ENCODE data around the gene TARBP1. TPM values are rescaled to one million over a fixed set of nuclear protein-coding genes. Genes with fewer than 3 reads are reported as not detected.
"Not testable (repeated sequence)": the region's sequence is repeated elsewhere in the genome, so short reads cannot be mapped to it uniquely, and the experiment has no call there.

Gene TARBP1
- total RNA-seq, 4 donors from 2014 or later: 13.8 to 23.0 (median 16.3) TPM

DNA sequence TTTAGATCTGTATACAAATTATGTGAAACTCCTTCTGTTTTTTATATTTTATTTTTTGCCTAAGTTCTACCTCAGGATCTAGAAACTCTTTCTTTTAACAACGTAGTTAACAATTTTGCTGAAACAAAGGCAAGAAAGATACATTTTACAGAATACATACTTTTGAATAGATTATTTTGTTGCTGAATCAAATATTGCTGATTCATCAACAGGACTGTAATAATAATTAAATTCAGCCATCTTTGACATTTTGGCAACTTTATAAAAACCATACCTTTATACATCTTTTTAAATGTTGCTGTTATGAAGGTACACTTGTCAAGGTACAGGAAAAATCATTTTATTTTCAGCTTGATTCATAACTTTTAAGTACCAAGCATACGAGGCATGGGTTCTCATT is 116.4 kb downstream of the TARBP1 start:
- intact Hi-C loops (cut with DNase I; ENCODE audit: low total_unique reads): no loop called here
- WGBS, 2 donors: 83 to 92% methylated on average over 2 of the region's 2 CpGs
- no peak for DNase-seq (ENCODE audit: low spot score in 2 of 2)
- no peak for TF ChIP-seq POLR2A (IDR thresholded peaks at IDR 0.05)
- TF ChIP-seq, protein P1, sequence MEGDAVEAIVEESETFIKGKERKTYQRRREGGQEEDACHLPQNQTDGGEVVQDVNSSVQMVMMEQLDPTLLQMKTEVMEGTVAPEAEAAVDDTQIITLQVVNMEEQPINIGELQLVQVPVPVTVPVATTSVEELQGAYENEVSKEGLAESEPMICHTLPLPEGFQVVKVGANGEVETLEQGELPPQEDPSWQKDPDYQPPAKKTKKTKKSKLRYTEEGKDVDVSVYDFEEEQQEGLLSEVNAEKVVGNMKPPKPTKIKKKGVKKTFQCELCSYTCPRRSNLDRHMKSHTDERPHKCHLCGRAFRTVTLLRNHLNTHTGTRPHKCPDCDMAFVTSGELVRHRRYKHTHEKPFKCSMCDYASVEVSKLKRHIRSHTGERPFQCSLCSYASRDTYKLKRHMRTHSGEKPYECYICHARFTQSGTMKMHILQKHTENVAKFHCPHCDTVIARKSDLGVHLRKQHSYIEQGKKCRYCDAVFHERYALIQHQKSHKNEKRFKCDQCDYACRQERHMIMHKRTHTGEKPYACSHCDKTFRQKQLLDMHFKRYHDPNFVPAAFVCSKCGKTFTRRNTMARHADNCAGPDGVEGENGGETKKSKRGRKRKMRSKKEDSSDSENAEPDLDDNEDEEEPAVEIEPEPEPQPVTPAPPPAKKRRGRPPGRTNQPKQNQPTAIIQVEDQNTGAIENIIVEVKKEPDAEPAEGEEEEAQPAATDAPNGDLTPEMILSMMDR (IDR thresholded peaks at IDR 0.05): no peak
- no peak overlapping the region for H3K4me3 ChIP-seq (ENCODE audit: low read depth, poor library complexity, severe bottlenecking)

DNA sequence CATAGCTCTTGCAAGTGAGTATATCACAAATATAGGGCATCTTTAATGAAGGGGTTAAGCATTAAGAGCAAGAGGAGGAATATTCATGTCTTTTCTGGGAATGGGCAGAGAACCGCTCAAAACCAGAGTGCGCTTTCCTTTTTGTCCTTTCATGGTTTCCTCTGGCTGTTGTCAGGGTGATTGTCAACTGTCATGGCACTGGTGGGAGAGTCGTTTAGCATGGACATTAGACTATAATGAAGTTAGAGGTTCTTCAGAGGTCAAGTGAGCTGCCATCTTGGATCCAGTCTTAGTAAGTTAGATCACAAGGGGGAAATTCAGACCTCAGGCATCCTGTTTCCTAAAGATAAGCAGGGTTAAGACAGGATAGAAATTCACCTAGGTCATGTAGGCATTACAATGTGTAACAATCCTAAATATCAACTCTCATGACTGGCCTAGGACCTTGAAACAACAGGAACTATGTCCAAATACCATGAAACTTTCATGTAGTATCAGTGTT is 117.8 kb downstream of the TARBP1 start:
- WGBS, 2 donors: 79 to 85% methylated on average over 3 of the region's 3 CpGs
- TF ChIP-seq POLR2A (IDR thresholded peaks at IDR 0.05): no peak
- TF ChIP-seq, protein P1 (IDR thresholded peaks at IDR 0.05): no peak
- H3K4me3 ChIP-seq (ENCODE audit: low read depth, poor library complexity, severe bottlenecking): no peak overlapping the region
- no peak for DNase-seq (ENCODE audit: low spot score in 2 of 2)
- intact Hi-C loops (cut with DNase I; ENCODE audit: low total_unique reads): no loop called here

DNA sequence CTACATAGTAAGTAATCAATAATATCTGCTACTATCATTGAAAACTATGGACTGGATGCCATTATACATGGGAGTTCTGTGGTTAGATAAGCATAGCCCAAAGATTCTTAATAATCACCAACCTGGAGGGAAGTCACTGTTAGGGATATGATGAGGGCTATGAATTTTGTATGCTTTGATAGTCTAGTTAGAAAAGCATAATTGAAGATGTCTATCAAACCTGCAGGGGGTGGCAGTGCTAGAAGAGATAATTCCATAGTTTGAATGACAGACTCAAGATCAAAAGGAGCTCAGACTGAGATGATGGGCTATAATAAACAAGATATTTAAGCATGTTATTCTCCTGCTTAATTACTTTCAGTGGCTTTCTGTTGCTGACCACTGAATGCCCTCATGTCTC is 121.1 kb downstream of the TARBP1 start:
- TF ChIP-seq, protein P1 (IDR thresholded peaks at IDR 0.05): no peak
- TF ChIP-seq POLR2A (IDR thresholded peaks at IDR 0.05): no peak
- no peak for DNase-seq (ENCODE audit: low spot score in 2 of 2)
- intact Hi-C loops (cut with DNase I; ENCODE audit: low total_unique reads): no loop called here
- H3K4me3 ChIP-seq (ENCODE audit: low read depth, poor library complexity, severe bottlenecking): no peak overlapping the region

DNA sequence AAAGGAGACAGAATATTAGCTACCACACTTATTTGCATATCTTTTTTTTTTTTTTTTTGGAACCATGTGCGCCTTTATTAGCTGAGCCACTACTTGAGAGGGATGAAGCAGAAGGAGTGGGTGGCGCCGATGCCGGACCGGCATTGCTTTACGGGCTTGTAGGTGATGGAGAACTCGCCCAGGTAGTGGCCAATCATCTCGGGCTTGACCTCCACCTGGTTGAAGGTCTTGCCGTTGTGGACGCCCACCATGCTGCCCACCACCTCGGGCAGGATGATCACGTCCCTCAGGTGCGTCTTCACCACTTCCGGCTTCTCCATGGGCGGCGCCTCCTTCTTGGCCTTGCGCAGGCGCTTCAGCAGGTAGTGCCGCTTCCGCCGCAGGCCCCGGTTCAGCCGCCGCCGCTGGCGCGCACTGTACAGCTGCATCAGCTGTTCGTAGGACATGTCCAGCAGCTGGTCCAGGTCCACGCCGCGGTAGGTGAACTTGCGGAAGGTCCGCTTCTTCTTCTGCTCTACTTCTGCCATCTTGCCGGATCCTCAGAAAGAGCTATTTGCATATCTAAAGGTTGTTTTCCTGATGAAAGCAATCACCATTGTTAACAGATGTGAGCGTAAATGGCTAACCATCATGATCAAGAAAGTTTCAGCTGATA is 122.2 kb downstream of the TARBP1 start:
- H3K4me3 ChIP-seq (ENCODE audit: low read depth, poor library complexity, severe bottlenecking); DNase-seq (ENCODE audit: low spot score in 2 of 2); intact Hi-C loops (cut with DNase I; ENCODE audit: low total_unique reads): not testable (repeated sequence)
- WGBS, 2 donors: 44 to 59% methylated on average over 35 of the region's 35 CpGs

DNA sequence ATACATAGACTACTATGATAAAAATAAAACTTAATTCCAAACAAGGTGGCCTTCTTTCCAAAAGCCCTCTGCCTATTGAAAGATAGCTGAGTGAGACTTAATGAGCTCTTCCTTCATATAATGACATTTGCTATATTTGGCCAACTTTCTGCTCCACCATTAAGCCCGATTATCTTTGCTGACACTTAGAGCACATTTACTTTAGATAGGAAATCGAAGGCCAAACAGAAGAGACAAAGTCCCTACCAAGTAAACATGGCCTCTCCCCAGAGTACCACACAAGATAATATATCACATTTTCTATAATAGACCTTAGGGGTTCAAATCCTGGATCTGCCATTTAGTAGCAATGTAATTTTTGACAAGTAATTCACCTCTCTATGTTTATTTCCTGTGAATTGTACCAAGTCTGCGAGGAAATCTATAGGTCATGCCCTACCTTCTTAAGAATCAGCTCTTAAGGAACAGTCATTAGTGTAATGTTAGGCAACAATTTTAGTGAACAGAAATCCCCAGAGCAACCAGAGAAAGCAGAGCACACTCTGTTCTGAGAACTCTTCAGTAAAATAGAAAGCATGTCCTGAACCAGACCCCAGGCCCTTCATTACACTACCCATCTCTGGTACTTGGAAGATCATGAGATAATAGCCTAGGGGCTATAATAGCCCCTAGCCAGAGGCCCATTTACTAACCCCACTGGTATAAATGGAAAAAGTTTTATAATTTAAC is 123.0 kb downstream of the TARBP1 start:
- H3K4me3 ChIP-seq (ENCODE audit: low read depth, poor library complexity, severe bottlenecking): no peak overlapping the region
- intact Hi-C loops (cut with DNase I; ENCODE audit: low total_unique reads): no loop called here
- DNase-seq (ENCODE audit: low spot score in 2 of 2): no peak
- TF ChIP-seq, protein P1 (IDR thresholded peaks at IDR 0.05): no peak
- no peak for TF ChIP-seq POLR2A (IDR thresholded peaks at IDR 0.05)
- WGBS, 2 donors: 88 to 95% methylated on average over 3 of the region's 3 CpGs

DNA sequence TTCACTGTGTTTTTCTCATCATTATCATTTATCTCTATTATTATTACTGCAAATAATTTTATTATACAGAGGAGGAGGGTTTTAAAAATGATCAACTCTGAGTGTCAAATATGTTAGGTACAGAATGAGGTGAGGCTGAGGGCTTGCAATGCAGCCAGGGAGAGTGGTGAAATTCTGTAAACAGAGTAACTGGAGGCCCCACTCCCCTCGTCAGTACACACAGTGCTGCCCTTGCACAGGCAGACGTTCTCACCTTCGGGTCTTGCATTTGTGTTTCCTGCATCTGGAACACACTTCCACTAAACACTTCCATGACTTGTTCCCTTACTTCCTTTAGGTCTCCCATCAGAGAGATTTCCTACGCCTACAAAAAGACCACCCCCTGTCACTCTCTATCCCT is 130.0 kb downstream of the TARBP1 start:
- DNase-seq (ENCODE audit: low spot score in 2 of 2): no peak
- TF ChIP-seq, protein P1 (IDR thresholded peaks at IDR 0.05): no peak
- no peak for TF ChIP-seq POLR2A (IDR thresholded peaks at IDR 0.05)
- no peak overlapping the region for H3K4me3 ChIP-seq (ENCODE audit: low read depth, poor library complexity, severe bottlenecking)
- intact Hi-C loops (cut with DNase I; ENCODE audit: low total_unique reads): no loop called here
- WGBS, 2 donors: 60 to 63% methylated on average over 4 of the region's 4 CpGs
